UCSD-AML1 (cell line): ENCODE data around the gene EPHB1.

Experiments
- DNase-seq: peaks from one replicate; lab custom pipeline; 2025; ENCODE audit not compliant: unreplicated experiment; lab: John Stamatoyannopoulos, UW

EPHB1 gene

DNA sequence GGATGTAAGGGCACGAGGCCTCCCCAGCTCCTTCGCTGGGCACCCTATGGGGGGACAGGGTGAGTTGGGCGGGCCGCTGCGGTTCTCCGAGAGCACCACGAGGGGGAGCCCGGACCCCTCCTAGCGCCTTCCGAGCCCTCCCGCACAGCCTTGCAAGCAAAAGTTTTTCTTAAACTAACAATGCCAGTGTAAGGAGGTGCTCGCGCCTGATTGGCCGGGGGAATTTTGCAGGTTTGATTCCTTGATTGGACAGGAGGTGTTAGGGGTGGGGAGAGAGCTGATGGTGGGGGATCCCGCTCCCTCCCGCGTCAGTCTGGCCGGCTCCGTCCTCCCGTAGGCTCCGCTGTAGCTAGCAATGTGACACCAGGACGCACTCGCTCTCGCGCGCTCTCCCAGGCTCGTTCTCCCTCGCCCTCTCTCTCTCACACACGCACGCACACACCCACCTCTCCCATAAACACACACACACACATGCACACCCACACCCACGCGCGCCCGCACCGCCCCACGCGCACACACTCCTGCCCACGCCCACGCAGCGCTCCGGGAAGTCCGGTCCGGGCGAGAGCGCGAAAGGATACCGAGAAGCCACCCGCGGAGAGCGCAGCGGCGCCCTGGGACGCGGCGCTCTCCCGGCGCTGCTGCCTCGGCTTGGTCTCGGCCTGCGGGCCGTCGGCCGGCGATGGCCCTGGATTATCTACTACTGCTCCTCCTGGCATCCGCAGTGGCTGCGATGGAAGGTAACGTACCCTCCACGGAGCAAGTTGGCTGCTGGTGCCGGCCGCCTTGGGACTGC is at the start of gene EPHB1:
Gene EPHB1, plus strand, starts transcription at position 311 of the 796 bp plus-strand sequence.
- DNase-seq: peak; percentile 70

- DNase-seq: no peak
These were observed 46.4 kb upstream of the EPHB1 start for GRCh38 chr3:134748698-134749097.

DNA sequence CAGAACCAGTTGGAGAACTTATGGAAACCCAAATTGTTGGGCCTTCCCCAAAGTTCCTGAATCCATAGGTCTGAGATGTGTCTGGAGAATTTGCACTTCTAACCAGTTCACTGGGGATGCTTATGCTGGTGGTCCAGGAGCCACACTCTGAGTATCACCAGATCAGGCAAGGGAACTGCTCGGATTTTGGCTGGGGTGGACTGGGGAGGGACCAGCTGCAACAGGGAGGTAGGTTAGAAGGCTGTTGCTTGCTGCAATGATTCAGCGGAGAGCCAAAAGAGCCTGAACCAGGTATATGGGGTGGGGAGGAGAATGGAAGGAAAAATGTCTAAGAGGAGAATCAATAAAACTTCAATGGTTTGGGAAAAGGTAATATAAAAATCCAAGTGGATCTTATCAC is 45.9 kb upstream of the EPHB1 start:
- DNase-seq: no peak

- no peak for DNase-seq
These were observed 45.1 kb upstream of the EPHB1 start for GRCh38 chr3:134749802-134750553.

- no peak for DNase-seq
These were observed 43.2 kb upstream of the EPHB1 start for GRCh38 chr3:134751831-134752230.

DNA sequence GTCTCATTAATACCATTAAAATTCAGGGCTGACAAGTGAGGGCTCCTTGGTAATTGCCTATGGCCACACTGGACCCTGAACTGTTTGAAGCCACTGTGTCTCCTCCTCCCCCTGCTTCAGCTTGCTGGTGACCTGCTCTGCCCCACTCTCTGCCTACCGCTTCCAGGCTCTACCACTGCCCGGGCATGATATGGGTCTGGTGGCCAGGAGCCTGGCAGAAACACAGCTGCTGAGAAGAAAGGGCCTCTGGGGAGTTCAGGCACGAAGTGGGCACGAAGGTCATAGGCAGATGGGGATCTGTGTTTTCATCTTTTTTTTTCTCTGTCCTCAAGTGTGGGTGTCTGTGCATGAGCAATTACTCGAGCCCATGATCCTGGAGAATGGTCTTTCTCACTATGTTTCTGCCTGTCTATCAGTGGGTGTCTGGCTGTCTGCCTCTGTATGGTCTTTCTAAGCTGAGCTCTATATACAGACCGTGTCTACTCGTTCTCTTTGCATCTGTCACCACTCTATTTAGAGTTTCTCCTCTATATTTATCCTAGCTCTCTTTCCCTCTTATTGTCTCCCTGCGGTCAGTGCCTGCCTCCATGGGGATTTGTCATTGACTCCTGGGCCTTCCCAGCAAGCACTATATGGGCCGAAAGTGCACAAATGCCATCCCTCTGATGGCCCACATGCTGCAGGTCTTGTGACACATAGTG is 42.1 kb upstream of the EPHB1 start:
- DNase-seq: no peak

DNA sequence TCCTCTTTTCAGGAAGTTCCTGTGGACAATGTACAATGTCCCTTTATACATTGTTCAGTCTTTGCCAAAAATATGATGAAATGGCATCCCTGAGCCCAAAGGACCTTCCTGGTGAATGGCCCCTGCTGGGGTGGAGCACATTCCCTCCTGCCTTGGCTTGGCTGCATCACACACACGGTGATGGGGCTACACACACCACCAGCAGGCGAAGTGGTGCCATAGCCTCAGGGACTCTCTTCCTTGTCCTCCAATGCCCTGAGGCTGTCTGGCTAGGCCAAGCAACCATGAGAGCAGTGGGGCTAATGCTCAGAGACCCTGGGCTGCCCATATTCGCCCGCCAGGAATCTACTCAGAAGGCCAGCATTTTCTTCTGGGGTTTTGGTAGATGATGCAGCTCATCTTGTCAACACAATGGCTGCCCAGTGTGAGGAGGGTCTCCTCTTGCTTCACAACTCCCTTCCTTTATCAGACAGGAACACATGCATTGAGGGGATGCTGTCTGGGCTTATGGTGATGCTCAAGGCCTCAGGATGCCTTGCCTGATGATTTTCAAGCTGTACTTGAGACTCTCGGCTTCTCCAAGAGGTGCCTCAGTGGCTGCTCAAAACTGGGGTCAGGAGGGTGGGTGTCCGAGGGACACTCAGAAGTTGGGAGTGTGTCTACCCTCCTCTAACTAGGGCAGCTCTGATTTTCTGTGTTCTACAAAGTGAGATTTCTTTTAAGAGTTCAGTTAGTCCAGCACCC is 40.9 kb upstream of the EPHB1 start:
- no peak for DNase-seq

DNA sequence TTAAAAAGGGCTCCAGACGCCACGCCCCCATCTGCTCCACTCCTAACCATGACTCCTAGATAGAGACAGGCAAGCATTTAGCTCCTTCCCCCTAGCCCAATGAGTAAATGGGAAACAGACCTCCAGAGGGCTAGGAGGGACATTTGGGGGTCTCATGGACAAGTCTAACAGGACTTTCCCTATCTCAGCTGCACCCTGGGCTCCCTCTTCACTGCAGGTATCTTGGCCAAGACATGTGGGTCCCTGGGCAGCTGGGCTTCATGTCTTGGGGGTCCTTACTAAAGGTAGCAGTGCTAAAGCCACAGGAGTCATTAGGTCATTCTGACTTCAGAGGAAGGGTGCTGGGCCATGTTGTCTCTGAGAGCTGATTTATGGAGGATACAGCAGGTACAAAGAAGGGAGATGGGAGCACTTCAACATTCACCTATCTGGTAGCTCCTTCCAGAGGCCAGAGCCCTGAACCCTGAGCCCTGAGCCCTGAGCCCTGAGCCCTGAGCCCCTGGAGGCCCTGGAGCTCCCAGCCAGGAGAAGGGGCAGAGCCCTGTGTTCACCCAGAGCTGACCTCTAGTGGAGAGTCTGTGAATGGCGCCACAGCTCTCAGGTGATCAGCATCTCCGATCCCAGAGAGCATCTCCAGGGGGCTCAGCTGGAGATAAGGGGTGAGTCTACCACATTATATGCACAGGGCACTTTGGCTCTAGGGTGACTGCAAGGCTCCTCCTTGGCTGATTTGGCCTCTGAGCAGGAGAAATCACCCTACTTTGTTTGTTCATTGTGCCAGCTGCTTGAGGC is 40.1 kb upstream of the EPHB1 start:
- peak; percentile 40 for DNase-seq

DNA sequence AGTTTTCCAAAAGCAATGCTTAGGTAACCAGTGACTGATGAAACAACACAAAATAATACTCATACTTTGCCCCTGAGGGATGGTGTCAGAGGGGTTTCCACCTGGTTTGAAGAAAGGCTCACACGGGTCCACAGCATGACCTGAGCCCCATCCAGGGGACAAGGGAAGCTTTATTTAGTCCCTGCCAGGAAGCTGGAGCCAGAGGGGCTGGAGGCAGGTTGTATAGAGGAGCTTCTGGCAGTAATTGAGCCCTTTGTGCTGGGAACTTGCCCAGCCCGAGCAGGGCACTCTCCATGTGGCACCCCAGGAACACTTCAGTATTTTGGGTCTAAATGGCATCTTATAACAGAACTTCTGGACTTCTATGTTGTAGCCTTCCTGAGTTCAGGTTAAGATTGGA is 39.2 kb upstream of the EPHB1 start:
- no peak for DNase-seq

DNA sequence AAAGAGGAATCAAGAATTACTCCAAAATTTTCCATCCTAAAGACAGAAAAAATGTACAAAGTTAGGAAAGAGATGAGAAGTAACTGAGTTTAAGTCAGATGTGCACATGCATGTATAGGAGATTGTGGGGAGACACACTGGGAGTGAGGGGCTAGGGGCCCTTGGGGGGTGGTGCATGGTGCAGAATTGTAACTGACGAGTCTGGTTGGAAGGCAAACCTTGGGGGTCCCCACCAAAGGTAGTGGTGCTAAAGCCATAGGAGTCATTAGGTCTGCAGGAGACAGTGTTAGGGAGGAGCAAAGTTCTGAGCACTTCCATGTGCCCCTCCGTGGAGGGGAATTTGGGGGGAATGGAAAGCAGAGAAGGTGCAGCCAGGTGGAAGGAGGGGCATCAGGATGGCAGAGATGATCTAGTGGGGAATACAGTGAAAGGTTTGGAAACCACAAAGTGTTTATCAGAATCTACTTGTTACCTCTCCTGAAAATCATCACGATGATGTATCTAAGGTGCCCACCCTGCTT is 37.5 kb upstream of the EPHB1 start:
- DNase-seq: no peak

GRCh38 chr3:134761213-134761612 is 33.8 kb upstream of the EPHB1 start:
- DNase-seq: no peak

DNA sequence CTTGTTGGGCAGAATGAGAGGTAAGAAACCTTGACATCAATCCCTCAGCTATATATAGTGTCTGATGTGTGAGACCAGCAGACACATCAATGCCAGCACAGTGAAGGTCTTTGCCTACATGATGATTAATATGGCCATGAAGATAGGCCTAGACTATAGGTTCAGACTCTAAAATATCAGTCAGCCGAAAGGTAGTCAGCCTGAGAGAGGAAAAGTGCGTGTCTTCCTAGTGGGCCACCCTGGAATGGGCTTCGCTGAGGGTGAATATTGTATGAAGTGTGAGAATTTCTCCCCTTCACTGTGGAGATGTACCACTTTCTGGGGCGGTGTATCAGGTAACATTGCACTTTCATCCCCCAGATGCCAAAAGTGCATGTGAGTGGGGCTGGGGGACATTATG is 33.0 kb upstream of the EPHB1 start:
- no peak for DNase-seq

GRCh38 chr3:134765468-134765867 is 29.6 kb upstream of the EPHB1 start:
- no peak for DNase-seq

GRCh38 chr3:134766290-134766689 is 28.8 kb upstream of the EPHB1 start:
- DNase-seq: no peak

DNA sequence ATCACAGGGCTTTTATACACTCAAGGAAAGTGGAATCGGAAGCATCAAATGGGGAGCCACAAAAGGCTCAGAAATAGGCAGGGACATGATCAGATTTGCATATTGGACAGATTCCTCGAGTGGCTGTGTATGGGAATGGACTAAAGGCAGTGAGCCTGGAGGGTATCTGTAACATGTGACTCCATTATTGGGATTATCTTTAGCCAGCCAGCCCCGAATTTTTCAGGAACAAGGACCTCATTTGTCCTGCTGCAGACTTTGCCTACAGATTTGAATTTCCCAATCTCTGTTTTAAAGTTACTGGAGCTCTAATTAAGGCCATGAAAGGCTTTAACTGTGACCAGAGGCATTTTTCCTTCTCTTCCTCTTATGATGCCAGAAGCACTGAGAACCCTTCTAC is 26.9 kb upstream of the EPHB1 start:
- no peak for DNase-seq

DNA sequence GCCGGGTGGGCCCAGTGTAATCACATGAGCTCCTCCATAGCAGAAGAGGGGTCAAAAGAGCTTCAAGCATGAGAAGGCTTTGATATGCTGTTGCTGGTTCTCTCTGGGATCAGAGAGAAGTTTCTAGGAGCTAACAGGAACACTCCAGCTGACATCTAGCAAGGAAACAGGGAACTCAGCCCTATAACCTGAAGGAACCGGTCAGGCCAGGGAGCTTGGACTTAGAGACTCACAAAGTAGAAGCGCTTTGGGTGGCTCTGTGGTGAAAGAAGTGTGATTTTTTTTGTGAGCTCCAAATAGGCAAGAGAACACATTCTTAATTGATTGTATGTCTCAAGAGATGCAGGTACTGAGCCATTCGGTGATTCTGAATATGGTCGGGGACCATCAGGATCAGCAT is 26.2 kb upstream of the EPHB1 start:
- DNase-seq: no peak

GRCh38 chr3:134769287-134769868 is 25.7 kb upstream of the EPHB1 start:
- DNase-seq: no peak

GRCh38 chr3:134772011-134772410 is 23.0 kb upstream of the EPHB1 start:
- DNase-seq: no peak

DNA sequence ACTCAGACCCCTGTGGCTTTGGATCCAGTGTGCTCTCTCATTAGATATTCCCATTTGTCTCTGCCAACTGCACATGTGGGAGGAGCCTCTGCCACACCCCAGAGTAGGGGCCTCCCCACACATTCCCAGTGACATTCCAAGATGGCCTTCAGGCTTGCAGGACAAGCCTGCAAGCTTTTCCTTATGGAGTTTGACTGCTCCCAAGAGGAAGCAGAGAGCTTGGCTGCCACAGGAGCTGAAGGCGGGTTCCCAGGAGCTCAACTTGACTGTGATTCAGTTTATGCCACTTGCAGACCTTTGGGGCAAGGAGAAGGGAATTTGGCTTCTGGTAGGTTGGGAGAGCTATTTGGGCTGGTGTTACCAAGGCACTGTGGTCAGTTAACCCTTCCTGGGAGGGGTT is 22.5 kb upstream of the EPHB1 start:
- no peak for DNase-seq

DNA sequence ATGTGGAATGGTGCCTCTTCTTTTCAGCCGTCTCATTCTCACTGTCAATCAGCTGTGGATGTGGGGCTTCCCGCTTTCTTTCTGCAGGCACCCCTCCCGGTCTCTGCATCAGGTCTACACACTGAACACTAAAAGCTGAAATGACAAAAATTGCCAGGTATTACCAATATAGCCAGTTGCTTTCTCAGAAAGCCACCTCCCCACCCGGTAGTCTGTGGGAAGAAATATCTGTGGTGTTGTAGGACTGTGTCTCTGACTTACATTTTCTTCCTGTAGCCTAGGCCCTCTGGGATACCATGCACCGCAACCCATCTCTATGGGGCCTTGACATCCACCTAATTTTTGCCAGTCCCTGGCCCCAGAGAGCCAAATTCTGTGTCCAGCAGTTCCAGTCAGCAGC is 19.2 kb upstream of the EPHB1 start:
- DNase-seq: no peak
